ENCODE results near the gene PEAK1.

DNA sequence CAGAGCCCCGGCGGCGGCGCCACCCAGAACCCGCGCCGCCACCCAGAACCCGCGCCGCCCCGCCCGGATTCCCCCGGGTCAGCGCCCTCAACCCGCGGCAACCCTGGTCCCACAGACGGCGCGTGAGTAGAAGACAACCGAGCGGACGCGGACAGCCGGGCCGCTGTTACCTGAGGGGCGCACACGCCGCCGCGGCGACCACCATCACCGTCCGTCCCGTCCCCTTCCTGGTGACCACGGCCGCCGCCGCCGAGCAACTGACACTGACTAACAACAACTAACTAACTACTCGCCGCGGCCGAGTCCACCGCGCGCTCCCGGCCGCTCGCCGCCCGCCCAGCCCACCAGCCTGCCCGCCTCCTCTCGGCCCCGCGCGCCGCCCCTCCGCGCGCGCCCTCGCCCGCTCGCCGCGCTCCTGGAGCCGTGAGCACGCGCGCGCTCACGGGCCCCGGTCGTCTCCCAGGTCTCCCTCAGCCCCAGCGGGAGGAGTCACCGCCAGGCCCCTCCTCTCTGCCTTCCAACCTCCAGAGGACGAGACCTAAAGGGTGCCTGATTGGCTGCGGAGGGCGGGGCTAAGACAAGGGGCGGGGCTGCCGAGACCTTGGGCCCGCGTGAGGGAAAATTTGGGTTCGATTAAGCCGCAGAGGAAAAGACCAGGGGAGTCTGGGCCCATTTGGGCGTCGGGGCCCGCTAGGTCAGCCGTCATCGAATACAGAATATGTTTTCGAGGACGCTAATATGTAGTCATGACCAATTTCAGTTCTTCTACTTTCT, at the start of gene PEAK1:
- TF ChIP-seq, protein P1, sequence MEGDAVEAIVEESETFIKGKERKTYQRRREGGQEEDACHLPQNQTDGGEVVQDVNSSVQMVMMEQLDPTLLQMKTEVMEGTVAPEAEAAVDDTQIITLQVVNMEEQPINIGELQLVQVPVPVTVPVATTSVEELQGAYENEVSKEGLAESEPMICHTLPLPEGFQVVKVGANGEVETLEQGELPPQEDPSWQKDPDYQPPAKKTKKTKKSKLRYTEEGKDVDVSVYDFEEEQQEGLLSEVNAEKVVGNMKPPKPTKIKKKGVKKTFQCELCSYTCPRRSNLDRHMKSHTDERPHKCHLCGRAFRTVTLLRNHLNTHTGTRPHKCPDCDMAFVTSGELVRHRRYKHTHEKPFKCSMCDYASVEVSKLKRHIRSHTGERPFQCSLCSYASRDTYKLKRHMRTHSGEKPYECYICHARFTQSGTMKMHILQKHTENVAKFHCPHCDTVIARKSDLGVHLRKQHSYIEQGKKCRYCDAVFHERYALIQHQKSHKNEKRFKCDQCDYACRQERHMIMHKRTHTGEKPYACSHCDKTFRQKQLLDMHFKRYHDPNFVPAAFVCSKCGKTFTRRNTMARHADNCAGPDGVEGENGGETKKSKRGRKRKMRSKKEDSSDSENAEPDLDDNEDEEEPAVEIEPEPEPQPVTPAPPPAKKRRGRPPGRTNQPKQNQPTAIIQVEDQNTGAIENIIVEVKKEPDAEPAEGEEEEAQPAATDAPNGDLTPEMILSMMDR (IDR thresholded peaks at IDR 0.05) = peak in 2 of 6 experiments; percentile 4 to 10
- peak in 3 of 4 donors; percentile 82 to 91 (median 87) for TF ChIP-seq POLR2A (IDR thresholded peaks at IDR 0.05)
